ENCODE measurements around the gene HOPX.

Gene HOPX

DNA sequence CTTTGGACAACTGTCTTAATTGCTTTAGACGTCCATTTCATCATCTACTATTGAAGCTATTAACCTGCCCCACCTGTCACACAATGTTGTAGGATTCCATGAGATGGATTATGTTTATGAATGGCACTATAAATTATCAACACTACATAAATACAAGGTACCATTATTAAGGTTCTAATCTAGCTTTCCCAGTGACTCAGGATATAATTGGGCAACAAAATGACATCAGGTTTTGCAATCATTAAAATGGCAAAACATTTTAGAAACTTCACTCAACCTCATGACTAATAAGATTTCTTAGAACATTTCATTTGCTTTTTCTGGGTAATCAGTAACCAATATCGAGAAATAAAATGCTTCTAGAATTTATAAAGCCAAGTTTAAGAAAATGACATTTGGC lies 9.2 kb downstream of the HOPX start:
- TF ChIP-seq, protein P1, sequence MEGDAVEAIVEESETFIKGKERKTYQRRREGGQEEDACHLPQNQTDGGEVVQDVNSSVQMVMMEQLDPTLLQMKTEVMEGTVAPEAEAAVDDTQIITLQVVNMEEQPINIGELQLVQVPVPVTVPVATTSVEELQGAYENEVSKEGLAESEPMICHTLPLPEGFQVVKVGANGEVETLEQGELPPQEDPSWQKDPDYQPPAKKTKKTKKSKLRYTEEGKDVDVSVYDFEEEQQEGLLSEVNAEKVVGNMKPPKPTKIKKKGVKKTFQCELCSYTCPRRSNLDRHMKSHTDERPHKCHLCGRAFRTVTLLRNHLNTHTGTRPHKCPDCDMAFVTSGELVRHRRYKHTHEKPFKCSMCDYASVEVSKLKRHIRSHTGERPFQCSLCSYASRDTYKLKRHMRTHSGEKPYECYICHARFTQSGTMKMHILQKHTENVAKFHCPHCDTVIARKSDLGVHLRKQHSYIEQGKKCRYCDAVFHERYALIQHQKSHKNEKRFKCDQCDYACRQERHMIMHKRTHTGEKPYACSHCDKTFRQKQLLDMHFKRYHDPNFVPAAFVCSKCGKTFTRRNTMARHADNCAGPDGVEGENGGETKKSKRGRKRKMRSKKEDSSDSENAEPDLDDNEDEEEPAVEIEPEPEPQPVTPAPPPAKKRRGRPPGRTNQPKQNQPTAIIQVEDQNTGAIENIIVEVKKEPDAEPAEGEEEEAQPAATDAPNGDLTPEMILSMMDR (IDR thresholded peaks at IDR 0.05), result no peak

DNA sequence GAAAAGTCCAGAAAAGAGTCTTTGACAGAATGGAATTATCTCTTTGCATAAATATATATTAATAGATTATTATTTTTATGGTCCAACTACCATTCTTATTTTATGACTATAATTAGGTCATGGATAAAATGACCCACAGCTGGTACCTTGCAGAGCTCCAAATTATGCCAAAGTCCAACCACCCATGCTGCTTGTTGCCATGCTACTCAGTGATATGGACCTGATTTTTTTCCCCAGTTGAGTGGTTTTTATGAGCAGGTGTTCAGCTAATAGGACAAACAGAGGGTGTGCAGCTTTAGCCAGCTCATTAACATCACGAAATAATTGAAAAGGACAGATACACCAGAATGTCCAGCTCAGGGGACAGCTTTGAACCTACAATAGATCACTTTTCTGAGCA lies 9.7 kb downstream of the HOPX start:
- TF ChIP-seq, protein P1 (IDR thresholded peaks at IDR 0.05), result no peak

DNA sequence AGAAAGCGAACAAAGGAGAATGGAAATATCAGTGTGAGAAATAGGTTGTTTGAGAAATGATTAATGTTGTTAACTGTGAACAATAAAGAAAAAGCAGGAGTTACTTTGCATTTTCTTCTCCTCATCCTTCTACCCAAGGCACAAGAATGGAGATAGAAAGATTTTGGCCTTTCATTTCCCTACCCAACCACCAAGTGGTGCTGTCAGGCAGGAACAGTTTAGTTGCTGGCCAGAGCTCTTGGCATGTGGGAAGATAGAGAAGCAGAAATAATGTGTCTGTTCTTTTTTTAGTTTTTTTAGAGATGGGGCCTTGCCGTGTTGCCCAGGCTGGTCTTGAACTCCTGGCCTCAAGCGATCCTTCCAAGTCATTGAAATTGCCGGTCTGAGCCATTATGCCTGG lies 12.8 kb downstream of the HOPX start:
- TF ChIP-seq, protein P1 (IDR thresholded peaks at IDR 0.05), result peak; percentile 36; the same call in 1 of the 2 replicates

DNA sequence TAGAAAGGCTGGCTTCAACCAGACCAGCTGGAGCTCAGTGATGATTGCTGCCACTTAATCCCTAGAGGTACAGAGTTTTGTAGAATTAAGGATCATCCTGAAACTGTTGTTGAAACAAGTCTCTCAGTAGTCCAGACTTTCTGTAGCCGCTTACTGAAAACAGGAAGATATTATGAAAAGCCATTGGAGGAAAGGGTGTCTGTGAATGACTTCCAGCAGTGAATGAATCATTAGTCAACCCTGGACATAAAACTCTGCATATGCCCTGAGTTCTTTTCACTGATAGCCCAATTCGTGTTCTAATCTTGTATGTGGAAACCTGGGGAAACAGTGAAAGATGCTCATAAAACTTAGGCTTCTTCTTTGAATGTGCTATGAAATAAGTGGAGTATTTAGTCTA lies 14.8 kb downstream of the HOPX start:
- TF ChIP-seq, protein P1 (IDR thresholded peaks at IDR 0.05), result no peak

DNA sequence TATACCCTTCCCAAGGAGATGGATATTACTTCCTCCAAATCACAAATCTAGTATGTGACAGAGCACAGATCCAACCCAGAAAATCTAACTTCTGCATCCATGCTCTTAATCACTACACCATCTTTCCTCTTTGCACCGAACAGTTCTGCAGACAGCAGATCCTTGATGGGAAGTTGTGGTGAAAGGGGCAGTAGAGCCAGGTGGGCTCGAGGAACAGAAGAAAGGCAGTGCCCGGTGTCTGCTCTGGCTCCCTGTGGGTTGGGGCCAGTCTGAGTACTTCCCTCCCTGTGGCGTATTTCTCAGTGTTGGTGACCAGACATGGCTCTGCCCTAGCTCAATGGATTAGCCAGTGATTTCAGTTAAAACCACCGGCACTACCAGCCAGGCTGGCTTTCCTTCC lies 15.3 kb downstream of the HOPX start:
- TF ChIP-seq, protein P1 (IDR thresholded peaks at IDR 0.05), result no peak

DNA sequence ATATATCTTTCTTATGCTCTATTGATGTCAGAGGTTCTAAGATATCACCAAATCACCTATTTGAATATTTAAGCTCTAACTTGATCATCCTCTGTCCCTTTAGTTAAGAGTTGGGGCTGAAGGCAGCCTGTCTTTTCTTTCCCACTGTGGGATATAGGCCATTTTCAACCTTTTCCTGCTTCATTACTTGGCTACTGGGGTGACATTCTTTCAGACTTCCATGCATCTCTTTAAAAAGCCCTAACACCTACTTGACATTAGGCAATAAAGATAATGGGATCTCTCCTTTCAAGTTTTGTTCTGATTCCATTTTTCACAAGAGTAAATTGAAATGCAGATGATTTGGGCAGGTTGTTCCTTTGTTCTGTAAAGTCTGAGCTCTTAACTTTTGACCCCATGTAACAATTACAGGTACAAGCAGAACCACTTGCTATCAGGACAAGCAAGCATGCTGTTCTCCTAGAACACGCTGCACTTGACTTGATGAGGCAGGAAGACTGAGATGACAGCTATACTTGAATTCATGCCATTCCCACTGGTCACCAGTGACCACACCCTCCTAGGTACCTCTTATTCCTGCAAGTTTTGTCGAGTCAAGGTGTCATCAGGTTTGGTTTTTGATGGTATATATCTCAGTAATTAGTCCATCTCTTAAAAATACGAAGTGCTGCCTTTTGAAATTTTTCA lies 18.2 kb downstream of the HOPX start:
- TF ChIP-seq, protein P1 (IDR thresholded peaks at IDR 0.05), result no peak

DNA sequence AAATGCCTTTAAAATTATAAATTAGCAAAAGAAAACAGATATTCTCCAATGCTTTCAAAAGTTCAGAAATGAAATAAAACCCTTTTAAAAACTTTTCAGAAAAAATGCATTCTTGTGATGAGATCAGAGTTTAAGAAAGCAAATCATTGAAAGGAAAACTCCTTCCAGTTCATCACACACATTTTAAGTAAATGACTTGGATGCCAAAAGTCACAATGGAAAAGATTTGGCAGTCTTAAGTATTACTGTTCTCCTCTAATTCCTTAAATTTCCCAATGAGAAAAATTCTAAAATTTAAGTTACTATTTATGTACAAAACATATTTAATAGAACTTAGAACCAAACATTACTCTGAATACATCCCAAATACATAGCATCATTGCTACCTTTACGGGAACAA lies 21.1 kb downstream of the HOPX start:
- TF ChIP-seq, protein P1 (IDR thresholded peaks at IDR 0.05), result no peak

DNA sequence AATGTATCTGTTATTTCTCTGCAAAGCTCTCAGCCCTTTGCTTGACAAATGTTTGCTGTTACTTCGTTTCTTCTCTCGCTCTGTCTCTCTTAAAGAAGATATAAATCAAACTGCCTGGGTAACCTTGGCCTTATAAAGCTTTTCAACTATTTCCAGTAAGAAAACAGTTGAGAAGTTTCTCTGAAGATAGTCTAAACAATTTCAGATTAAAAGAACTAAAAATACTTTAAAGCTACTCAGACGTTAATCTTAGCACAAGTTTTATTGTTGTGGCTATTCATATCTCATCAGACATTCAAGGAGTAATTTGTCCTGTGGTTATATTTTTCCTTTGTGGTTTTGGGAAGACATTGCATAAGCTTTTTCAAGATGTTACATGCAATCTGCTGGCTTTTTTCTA lies 22.6 kb downstream of the HOPX start:
- TF ChIP-seq, protein P1 (IDR thresholded peaks at IDR 0.05), result no peak
